GM18858 (cell line): ENCODE results near the gene MBOAT2.
"Not testable (repeated sequence)": the region's sequence is repeated elsewhere in the genome, so short reads cannot be mapped to it uniquely, and the experiment has no call there.

Source experiments
- ATAC-seq: cut with Tn5 transposase; IDR thresholded peaks from one replicate; pipeline ENCODE4 v1.9.1; 2021; ENCODE audit not compliant: unreplicated experiment

MBOAT2 gene, protein sequence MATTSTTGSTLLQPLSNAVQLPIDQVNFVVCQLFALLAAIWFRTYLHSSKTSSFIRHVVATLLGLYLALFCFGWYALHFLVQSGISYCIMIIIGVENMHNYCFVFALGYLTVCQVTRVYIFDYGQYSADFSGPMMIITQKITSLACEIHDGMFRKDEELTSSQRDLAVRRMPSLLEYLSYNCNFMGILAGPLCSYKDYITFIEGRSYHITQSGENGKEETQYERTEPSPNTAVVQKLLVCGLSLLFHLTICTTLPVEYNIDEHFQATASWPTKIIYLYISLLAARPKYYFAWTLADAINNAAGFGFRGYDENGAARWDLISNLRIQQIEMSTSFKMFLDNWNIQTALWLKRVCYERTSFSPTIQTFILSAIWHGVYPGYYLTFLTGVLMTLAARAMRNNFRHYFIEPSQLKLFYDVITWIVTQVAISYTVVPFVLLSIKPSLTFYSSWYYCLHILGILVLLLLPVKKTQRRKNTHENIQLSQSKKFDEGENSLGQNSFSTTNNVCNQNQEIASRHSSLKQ

GRCh38 chr2:9003616-9004337, at the start of gene MBOAT2:
MBOAT2 (minus strand) TSS chr2:9003684; CDS start chr2:9003614, 70 bp downstream.
- peak; percentile 70 for ATAC-seq

- ATAC-seq = no peak
Observed at GRCh38 chr2:9052821-9053533, 49.5 kb upstream of the MBOAT2 start.

- not testable (repeated sequence) for ATAC-seq
Observed at GRCh38 chr2:9051451-9051850, 48.0 kb upstream of the MBOAT2 start.

DNA sequence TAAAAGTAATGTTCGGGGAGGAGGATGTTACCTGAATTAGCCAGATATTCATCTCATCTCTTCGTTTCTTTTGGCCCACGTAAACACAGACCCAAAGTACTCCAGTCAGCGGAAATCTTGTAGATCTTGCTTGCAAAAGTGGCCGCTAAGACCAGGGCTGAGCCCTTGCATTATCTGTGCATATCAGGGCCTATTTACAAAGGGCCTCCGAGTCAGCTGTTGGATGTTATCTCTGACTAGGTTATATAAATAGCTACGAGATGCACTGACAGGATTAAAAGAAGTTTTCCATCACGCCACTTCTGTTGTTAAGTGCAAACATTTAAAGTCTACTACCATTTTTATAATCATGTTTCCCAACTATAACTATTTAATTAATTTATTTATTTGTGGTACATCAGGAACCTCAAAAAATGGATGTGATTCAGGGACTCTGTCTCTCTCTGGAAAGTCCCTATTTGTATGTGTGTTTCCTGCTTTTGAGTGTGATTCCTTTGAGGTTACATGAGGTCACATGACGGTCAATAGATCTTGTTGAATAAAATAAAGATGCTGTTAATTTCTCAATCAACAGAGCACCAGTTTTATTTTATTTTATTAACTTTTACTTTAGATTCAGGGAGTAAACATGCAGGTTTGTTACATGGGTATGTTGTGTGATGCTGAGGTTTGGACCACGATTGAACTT, 46.8 kb upstream of the MBOAT2 start:
- ATAC-seq = no peak

GRCh38 chr2:9045595-9045994, 42.1 kb upstream of the MBOAT2 start:
- no peak for ATAC-seq

- not testable (repeated sequence) for ATAC-seq
Observed at GRCh38 chr2:9043491-9043890, 40.0 kb upstream of the MBOAT2 start.

DNA sequence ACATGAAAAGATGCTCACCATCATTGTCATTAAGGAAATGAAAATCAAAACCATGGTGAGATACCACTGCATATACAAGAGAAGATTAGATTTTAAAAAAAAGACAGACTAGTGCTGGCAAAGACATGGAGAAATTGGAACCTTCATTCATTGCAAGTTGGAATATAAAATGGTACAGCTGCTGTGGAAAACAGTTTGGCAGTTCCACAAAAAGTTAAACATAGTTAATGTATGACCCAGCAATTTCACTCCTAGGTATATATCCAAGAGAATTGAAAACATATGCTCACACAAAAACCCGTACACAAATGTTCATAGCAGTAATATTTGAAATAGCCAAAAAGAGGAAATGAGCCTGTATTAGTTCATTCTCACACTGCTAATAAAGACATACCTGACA, 33.7 kb upstream of the MBOAT2 start:
- ATAC-seq = no peak

DNA sequence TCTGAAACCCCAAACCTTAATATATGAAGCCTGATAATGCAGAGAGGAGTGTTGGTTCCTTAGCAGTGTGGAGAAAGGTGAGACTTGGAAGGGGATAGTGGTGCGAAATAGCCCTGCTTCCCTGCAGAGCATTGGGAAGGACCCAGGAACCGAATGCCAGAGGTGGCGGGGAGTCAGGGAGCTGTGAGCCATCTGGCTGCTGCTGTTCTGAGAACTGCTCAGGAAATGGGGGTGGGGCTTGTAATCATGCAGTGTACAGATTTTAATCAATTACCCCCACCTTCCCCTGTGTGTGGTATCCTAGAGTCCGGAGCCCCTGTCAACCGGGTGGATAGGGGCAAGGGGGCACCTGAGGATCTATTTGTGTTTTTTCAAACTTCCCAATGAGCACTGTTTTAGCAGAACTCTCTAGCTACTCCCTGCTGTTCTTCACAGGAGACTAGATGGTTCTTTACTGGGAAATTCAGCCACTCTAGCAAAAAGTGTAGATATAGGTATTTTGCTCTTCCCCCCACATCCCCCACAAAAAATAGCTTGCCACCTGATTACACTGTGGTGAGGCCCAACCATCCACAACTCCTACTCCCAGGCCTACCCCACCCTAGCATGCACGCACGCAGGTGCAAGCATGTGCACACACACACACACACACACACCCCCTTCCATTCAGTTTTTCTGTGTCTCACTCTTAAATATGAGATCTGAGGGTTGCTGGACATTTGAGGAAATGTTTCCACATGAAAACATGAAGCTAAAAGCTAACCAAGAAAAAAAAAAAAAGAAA, 30.1 kb upstream of the MBOAT2 start:
- ATAC-seq = no peak

DNA sequence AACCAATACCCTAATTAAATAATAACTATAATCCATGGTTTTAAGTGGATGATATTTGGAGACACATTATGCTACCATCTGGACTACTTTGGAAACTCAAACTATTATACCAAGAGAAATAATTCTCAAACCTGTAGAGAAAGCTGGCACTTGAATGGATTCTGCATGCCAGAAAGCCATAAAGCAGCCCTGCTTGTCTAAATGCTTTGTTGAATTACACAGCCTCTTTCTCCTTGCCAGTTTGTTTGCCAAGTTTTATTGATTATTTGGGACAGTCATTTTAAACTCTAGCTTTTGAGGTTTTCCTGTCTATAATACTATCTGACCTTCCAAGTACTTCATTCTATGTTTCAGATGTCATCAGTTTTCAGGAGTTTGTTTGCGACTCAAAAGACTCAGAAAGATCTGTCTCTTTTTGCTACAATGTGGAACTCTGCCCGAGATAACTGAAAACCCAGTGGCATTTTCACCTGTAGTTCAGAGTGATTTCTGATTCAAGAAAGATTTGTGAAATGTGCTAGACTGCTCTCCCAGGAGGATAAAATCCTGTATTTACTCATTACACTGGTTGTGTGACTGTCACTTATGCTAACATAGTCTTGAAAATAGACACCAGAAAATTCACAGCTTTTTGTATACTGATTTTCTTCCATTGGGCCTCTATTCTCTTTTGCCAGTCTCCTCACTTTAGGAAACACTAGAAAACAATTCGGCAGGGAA, 29.2 kb upstream of the MBOAT2 start:
- ATAC-seq = no peak

DNA sequence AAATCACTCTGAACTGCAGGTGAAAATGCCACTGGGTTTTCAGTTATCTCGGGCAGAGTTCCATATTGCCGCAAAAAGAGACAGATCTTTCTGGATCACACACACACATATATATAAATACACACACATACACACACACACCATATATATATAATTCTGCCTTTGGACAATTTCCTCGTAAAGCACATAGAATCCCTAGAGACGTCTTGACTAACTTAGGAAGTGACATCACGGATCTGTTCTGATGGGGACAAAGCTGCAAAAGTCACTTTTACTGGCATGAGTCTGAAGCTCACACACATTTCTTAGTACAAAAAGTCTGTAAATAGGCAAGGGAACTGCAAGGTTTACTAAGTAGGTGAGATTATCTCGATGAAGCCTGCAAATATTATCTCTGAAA, 28.6 kb upstream of the MBOAT2 start:
- no peak for ATAC-seq

GRCh38 chr2:9031246-9031645, 27.8 kb upstream of the MBOAT2 start:
- no peak for ATAC-seq

DNA sequence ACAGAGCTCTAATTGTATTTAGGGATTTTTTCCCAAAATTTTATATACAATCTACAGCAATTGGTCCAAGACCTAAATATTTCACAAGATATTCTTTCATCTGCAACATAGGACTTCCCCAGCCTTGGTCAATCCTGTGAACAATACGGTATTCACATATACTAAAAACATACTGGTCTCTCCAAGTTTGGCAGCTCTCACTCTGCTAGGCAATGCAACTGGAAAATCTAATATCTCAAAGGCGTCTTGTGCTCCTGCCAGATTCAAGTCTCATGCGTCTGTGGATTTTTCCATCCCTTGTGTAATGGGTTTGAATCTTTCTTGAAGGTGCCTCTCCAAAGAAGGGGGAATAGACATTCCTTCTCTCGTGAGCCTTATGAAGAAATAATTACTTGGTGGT, 27.4 kb upstream of the MBOAT2 start:
- ATAC-seq = no peak

GRCh38 chr2:9030190-9030589, 26.7 kb upstream of the MBOAT2 start:
- no peak for ATAC-seq

DNA sequence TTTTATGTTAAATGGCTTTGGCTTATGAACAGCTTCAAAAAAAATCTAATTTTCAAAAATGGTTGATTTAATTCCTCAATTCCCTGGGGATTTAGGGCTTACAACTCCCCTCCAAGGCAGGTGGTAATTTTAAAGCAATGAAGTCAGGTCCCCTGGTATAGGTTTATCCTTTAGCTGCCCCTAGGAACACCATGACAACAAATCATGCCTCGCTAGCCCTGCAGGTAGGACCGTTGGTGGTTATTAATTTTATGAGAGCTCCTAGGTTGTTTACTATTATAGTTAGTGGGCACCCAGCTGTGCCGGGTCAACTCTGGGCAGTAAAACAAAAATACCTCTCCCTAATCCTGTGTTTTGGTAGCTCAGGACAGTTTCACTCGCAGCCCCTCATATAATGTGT, 26.2 kb upstream of the MBOAT2 start:
- no peak for ATAC-seq

GRCh38 chr2:9027884-9028283, 24.4 kb upstream of the MBOAT2 start:
- no peak for ATAC-seq

- no peak for ATAC-seq
Observed at GRCh38 chr2:9025746-9026145, 22.3 kb upstream of the MBOAT2 start.

DNA sequence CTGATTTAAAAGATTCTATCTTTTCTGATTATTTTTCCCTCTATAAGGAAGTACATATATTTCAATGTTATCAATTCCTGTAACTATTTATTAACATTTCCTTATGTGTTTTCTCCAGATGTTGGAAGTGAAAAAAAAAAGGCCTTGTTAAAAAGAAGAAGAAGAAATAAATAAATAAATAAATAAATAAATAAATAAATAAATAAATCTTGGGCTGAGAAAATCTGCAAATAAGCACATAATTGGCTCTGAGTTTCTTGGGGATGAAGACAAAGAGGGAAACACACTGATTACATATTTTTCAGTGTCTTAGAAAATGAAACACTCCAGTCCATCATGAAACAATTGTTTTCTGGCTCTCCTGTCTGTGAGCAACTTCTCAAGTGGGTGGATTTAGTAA, 21.1 kb upstream of the MBOAT2 start:
- no peak for ATAC-seq

- ATAC-seq = no peak
Observed at GRCh38 chr2:9021563-9022211, 18.2 kb upstream of the MBOAT2 start.

DNA sequence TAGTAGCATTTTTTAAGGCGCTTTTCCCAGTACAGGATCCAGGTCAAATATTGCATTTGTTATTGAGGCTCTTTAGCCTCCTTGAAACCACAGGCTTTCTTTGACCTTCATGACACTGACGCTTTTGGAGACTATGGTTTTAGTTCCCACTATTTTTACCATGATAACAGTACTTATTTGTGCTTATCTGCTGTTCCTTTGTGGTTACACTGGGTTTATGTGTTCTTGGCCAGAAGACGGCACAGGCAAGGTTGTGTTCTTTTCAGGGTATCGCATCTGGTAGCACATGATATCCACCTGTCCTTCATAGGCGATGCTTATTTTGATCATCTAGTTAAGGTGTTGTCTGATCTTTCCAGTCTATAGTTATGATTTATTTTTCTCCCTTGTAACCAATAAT, 16.8 kb upstream of the MBOAT2 start:
- ATAC-seq = no peak
